GM19239 (cell line): ENCODE results near the gene CGAS.
"Not testable (repeated sequence)": the region's sequence is repeated elsewhere in the genome, so short reads cannot be mapped to it uniquely, and the experiment has no call there.

Experiments used
- DNase-seq: peaks from one replicate; pipeline ENCODE4 v3.0.0; 2011; ENCODE audit warnings: low spot score; ENCODE audit not compliant: insufficient read length
- FAIRE-seq: peaks from 2 replicates; lab custom pipeline; 2011; peaks lifted over from hg19 to GRCh38; lab: Jason Lieb, UNC

CGAS gene

DNA sequence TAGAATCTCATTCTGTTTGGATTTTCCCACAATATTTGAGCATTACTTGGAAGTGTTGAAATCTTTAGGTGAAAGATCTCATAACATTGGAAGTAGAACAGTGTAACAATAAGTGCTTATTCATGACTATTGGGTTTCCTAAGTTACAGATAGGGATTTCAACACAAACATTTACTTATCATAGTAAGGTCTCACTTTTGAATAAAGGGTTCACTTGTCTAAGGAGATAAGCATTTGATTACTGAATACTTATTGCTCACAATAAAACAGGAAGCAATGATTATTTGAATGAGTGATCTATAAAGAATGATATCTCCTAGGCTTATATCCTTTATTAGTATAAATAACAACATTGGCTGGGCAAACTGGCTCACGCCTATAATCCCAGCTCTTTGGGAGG, 42.7 kb downstream of the CGAS start:
- DNase-seq = no peak

DNA sequence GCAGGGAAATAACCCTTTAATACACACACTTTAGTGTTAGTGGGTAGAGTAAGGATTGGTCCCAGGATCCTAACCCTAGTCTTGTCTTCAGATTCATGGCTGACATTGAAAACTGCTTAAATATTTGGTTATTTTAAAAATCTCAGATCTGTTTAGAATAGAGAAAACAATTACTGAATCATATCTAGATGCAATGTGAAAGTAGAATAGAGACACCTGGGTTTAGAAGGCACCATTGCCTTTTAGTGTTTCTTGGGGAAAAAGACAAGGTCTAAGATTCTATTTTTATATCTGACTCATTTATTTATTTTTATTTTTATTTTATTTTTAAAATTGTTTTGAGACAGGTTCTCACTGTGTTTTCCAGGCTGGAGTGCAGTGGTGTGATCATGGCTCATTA, 51.4 kb downstream of the CGAS start:
- DNase-seq = no peak
- FAIRE-seq = no peak

More for the DNA sequence above, 42.7 kb downstream of the CGAS start:
- FAIRE-seq = no peak

DNA sequence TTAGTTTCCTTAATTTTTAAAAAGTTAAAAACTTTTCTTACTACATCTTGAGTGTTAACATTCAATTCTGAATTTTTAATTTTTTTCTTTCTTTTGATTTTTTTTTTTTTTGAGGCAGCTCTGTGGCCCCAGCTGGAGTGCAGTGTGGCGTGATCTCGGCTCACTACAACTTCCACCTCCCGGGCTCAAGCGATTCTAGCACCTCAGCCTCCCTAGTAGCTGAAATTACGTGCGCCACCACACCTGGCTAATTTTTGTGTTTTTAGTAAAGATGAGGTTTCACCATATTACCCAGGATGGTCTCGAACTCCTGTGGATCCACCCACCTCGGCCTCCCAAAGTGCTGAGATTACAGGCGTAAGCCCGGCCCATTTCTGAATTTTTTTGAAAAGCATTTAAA, 56.2 kb downstream of the CGAS start:
- no peak for FAIRE-seq
- DNase-seq = no peak

GRCh38 chr6:73394577-73395354, 57.3 kb downstream of the CGAS start, which contains the start of gene DDX43:
Gene DDX43, plus strand, starts transcription at chr6:73394828. Its CDS starts 78 bp downstream, at chr6:73394906.
- FAIRE-seq = no peak
- DNase-seq = no peak

GRCh38 chr6:73393278-73393677, 58.8 kb downstream of the CGAS start:
- no peak for FAIRE-seq
- no peak for DNase-seq

DNA sequence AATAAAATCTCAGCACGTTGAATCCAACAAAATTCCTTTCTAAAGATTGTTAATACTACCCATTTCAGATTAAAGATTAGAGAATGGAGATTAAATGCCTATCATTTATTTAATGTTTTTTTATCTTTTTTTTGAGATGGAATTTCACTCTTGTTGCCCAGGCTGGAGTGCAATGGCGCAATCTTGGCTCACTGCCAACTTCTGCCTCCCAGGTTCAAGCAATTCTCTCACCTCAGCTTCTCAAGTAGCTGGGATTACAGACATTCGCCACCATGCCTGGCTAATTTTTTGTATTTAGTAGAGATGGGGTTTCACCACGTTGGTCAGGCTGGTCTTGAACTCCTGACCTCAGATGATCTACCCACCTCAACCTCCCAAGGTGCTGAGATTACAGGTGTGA, 59.9 kb downstream of the CGAS start:
- not testable (repeated sequence) for FAIRE-seq, DNase-seq

GRCh38 chr6:73391675-73392074, 60.4 kb downstream of the CGAS start:
- FAIRE-seq = no peak
- DNase-seq = no peak

DNA sequence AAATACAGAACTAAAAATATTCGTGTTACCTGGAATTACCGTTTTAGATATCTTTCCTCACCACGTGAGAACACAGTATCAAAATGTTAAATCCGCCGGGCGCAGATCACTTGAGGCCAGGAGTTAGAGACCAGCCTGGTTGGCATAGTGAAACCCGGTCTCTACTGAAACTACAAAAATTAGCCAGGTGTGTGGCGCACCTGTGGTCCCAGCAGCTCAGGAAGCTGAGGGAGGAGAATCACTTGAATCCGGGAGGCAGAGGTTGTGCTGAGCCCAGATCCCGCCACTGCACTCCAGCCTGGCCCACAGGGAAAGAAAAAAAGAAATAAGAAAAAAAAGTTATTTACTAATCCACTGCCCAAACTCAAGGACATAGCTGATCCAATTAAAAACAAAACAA, 62.2 kb downstream of the CGAS start:
- FAIRE-seq = no peak
- no peak for DNase-seq

GRCh38 chr6:73388800-73389512, 63.1 kb downstream of the CGAS start:
- peak; percentile 83 for FAIRE-seq
- peak; percentile 64 for DNase-seq

GRCh38 chr6:73388433-73388799, 63.7 kb downstream of the CGAS start:
- FAIRE-seq (no peak), DNase-seq (no peak)

DNA sequence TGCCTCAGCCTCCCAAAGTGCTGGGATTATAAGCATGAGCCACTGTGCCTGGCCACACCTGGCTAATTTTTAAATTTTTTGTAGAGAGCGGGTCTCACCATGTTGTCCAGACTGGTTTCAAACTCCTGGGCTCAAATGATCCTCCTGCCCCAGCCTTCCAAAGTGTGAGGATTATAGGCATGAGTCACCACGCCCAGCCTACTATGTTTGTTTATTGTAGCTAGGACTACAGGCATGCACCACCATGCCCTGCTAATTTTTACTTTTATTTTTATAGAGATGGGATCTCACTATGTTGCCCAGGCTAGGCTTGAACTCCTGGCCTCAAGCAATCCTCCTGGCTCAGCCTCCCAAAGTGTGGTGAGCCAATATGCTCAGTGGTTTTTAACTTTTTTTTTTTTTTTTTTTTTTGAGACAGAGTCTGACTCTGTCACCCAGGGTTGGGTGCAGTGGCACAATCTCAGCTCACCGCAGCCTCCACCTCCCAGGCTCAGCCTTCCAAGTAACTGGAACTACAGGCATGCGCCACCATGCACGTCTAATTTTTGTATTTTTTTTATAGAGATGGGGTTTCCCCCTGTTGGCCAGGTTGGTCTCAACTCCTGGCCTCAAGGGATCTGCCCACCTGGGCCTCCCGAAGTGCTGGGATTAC, 69.5 kb downstream of the CGAS start:
- FAIRE-seq (no peak), DNase-seq (no peak)

DNA sequence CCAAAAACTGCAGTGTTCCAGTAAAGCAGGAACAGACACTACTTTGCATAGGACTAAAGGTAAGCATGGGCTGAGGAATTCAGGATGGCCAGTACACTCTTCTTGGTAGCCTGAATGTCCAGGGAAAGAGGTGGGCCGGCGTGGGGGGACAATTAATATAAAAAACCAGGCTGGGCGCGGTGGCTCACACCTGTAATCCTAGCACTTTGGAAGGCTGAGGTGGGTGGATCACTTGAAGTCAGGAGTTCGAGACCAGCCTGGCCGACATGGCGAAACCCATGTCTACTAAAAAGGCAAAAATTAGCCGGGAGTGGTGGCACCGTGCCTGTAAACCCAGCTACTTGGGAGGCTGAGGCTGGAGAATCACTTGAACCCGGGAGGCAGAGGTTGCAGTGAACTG, 70.6 kb downstream of the CGAS start:
- DNase-seq, FAIRE-seq: not testable (repeated sequence)

DNA sequence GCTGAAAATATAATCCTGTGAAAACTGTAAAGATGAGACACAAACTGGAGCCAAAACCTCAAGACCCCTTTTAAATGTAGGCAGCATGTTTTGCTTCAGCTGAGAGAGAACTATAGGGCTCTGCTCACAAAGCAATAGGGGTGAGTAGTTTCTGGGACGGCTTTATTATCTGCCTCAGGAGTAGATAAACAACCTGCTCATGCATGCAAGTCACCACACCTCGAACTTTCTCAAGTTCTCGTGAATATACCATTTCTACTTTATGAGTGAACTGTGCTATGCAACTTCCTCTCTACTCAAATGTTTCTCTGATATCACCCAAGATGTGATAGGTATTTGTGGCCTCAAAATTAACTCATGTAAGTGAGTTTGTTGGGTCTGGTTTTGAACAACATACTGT, 74.9 kb downstream of the CGAS start:
- DNase-seq = no peak
- FAIRE-seq = no peak

DNA sequence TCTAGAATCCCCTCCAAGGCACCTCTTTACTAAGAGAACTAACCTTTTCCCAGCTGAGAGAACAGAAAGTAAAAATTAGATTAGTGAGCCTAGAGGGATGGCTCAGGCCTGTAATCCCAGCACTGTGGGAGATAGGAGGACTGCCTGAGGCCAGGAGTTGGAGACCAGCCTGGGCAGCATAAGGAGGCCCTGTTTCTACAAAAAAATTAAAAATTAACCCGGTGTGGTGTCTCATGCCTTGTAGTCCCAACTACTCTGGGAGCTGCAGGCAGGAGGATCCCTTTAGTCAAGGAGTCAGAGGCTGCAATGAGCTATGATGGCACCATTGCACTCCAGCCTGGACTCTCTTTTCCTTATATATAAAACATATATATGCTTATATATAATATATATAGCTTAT, 76.9 kb downstream of the CGAS start:
- FAIRE-seq (no peak), DNase-seq (no peak)
